ENCODE data around the gene TAP2.

Gene TAP2

GRCh38 chr6:32842021-32842650 is 3.6 kb upstream of the TAP2 start:
- FAIRE-seq (no peak), DNase-seq (ENCODE audit: insufficient read length, low spot score) (no peak)
- TF ChIP-seq CTCF (IDR thresholded peaks at IDR 0.05; ENCODE audit: insufficient read depth, missing control alignments): no peak

- DNase-seq (ENCODE audit: insufficient read length, low spot score) (no peak), FAIRE-seq (no peak)
- TF ChIP-seq CTCF (IDR thresholded peaks at IDR 0.05; ENCODE audit: insufficient read depth, missing control alignments): no peak
Measured at GRCh38 chr6:32840604-32841246, 2.2 kb upstream of the TAP2 start.

GRCh38 chr6:32839356-32839755 is 817 bp upstream of the TAP2 start:
- TF ChIP-seq CTCF (IDR thresholded peaks at IDR 0.05; ENCODE audit: insufficient read depth, missing control alignments): no peak
- DNase-seq (ENCODE audit: insufficient read length, low spot score): no peak
- no peak for FAIRE-seq

- DNase-seq (ENCODE audit: insufficient read length, low spot score): no peak
- FAIRE-seq: no peak
Measured at GRCh38 chr6:32837651-32838113, 857 bp downstream of the TAP2 start.

GRCh38 chr6:32836873-32837272 is 1.7 kb downstream of the TAP2 start:
- DNase-seq (ENCODE audit: insufficient read length, low spot score): no peak
- no peak for FAIRE-seq
- no peak for TF ChIP-seq CTCF (IDR thresholded peaks at IDR 0.05; ENCODE audit: insufficient read depth, missing control alignments)

More at GRCh38 chr6:32837651-32838113, 857 bp downstream of the TAP2 start:
- no peak for TF ChIP-seq CTCF (IDR thresholded peaks at IDR 0.05; ENCODE audit: insufficient read depth, missing control alignments)

GRCh38 chr6:32835167-32835893 is 3.2 kb downstream of the TAP2 start:
- no peak for FAIRE-seq
- no peak for TF ChIP-seq CTCF (IDR thresholded peaks at IDR 0.05; ENCODE audit: insufficient read depth, missing control alignments)

More at GRCh38 chr6:32835167-32835893, 3.2 kb downstream of the TAP2 start:
- no peak for DNase-seq (ENCODE audit: insufficient read length, low spot score)
